Measurements from ENCODE around the gene ZBED2. TPM values are rescaled to one million over a fixed set of nuclear protein-coding genes. Genes with fewer than 3 reads are reported as not detected.

Gene ZBED2
- total and polyA plus RNA-seq, 2 of the 8 experiments (the other 6 are each of a cell fraction or from before 2014, with no cell fraction given), result not detected

DNA sequence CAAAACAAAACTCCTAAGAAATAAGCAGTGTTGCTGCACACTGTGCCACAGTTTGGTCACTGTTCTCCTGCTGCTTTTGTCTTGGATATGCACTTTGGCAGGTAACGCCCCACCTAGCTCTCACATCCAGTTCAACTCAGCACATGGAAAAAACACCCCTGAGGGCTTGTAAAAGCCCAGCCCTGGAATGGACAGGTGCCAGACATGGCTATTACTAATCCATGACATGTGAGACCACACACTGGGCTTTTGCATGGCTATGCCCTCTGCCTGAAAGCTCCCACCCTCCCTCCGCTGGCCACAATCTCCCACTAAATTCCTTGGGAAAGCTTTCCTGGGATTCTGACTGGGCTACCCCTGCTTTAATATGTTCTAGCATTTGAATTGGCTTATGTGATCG lies 24.7 kb upstream of the ZBED2 start (continued):
- TF ChIP-seq SIX5 (IDR thresholded peaks at IDR 0.05; ENCODE audit: low read depth, low read length), result no peak
- TF ChIP-seq SP4 (IDR thresholded peaks at IDR 0.05; ENCODE audit: low read length), result no peak
- TF ChIP-seq, protein P1, sequence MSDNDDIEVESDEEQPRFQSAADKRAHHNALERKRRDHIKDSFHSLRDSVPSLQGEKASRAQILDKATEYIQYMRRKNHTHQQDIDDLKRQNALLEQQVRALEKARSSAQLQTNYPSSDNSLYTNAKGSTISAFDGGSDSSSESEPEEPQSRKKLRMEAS (IDR thresholded peaks at IDR 0.05), result no peak

All from H1 (cell line).